HG02588 (cell line): ENCODE data around the gene MAML3.

Experiments
- ATAC-seq: cut with Tn5 transposase; IDR thresholded peaks from one replicate; pipeline ENCODE4 v1.9.1; 2021; ENCODE audit warnings: mild to moderate bottlenecking, moderate library complexity; ENCODE audit not compliant: unreplicated experiment

The MAML3 gene

GRCh38 chr4:139823746-139824145 lies 330.2 kb downstream of the MAML3 start:
- no peak for ATAC-seq

- no peak for ATAC-seq
Observed at GRCh38 chr4:139823345-139823744, 330.6 kb downstream of the MAML3 start.

- no peak for ATAC-seq
Observed at GRCh38 chr4:139822391-139822790, 331.6 kb downstream of the MAML3 start.

GRCh38 chr4:139819082-139819481 lies 334.9 kb downstream of the MAML3 start:
- ATAC-seq = no peak

GRCh38 chr4:139817657-139818452 lies 336.1 kb downstream of the MAML3 start:
- no peak for ATAC-seq

- ATAC-seq = no peak
Observed at GRCh38 chr4:139816856-139817255, 337.1 kb downstream of the MAML3 start.

- ATAC-seq = no peak
Observed at GRCh38 chr4:139815778-139816601, 338.0 kb downstream of the MAML3 start.

GRCh38 chr4:139814323-139815015 lies 339.5 kb downstream of the MAML3 start:
- ATAC-seq = no peak

GRCh38 chr4:139813881-139814280 lies 340.1 kb downstream of the MAML3 start:
- ATAC-seq = no peak

GRCh38 chr4:139810710-139811109 lies 343.3 kb downstream of the MAML3 start:
- ATAC-seq = no peak

GRCh38 chr4:139809757-139810140 lies 344.2 kb downstream of the MAML3 start:
- no peak for ATAC-seq

GRCh38 chr4:139808808-139809756 lies 344.9 kb downstream of the MAML3 start:
- ATAC-seq = no peak

GRCh38 chr4:139808381-139808807 lies 345.6 kb downstream of the MAML3 start:
- ATAC-seq = no peak

GRCh38 chr4:139807483-139807882 lies 346.5 kb downstream of the MAML3 start:
- ATAC-seq = no peak

- no peak for ATAC-seq
Observed at GRCh38 chr4:139806929-139807328, 347.1 kb downstream of the MAML3 start.

- no peak for ATAC-seq
Observed at GRCh38 chr4:139802931-139803330, 351.1 kb downstream of the MAML3 start.

GRCh38 chr4:139802488-139802887 lies 351.5 kb downstream of the MAML3 start:
- ATAC-seq = no peak

GRCh38 chr4:139801895-139802294 lies 352.1 kb downstream of the MAML3 start:
- no peak for ATAC-seq

GRCh38 chr4:139800082-139800481 lies 353.9 kb downstream of the MAML3 start:
- ATAC-seq = no peak

- ATAC-seq = no peak
Observed at GRCh38 chr4:139799615-139800014, 354.4 kb downstream of the MAML3 start.
